ENCODE measurements around the gene CSMD2.

- no peak for TF ChIP-seq CTCF (IDR thresholded peaks at IDR 0.05; ENCODE audit: low read depth, low read length)
- no peak for TF ChIP-seq EZH2phosphoT487 (IDR thresholded peaks at IDR 0.05; ENCODE audit: low read depth)
These were observed 162.2 kb downstream of the CSMD2 start for GRCh38 chr1:34002810-34003209.
